MM.1S (cell line): ENCODE measurements around the gene COPB2.

Source experiments
- EZH2phosphoT487 ChIP-seq: fragments of 300-600 bp; sonication (generic); IDR thresholded peaks from 2 replicates; pipeline ENCODE4 v1.6.1; 2018; ENCODE audit warnings: antibody characterized with exemption, low read length
- TF ChIP-seq, protein P1 (sequence below): fragments of 300-600 bp; sonication (generic); IDR thresholded peaks from 2 replicates; pipeline ENCODE4 v1.5.1; 2016; ENCODE audit warnings: antibody characterized with exemption, low read length, mixed read lengths

- no peak for TF ChIP-seq EZH2phosphoT487
- TF ChIP-seq, protein P1, sequence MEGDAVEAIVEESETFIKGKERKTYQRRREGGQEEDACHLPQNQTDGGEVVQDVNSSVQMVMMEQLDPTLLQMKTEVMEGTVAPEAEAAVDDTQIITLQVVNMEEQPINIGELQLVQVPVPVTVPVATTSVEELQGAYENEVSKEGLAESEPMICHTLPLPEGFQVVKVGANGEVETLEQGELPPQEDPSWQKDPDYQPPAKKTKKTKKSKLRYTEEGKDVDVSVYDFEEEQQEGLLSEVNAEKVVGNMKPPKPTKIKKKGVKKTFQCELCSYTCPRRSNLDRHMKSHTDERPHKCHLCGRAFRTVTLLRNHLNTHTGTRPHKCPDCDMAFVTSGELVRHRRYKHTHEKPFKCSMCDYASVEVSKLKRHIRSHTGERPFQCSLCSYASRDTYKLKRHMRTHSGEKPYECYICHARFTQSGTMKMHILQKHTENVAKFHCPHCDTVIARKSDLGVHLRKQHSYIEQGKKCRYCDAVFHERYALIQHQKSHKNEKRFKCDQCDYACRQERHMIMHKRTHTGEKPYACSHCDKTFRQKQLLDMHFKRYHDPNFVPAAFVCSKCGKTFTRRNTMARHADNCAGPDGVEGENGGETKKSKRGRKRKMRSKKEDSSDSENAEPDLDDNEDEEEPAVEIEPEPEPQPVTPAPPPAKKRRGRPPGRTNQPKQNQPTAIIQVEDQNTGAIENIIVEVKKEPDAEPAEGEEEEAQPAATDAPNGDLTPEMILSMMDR: no peak
Measured at GRCh38 chr3:139325551-139325950, 63.9 kb downstream of the COPB2 start.
